SK-N-SH (cell line): ENCODE measurements around the gene RPL9. TPM values are rescaled to one million over a fixed set of nuclear protein-coding genes. Genes with fewer than 3 reads are reported as not detected.

Source experiments
- CTCF ChIA-PET: fragments of 300-600, 350-600 bp; formaldehyde crosslinking; extraction: SDS; loops from one replicate; lab custom pipeline; 2021; lab: Yijun Ruan, JAX
- POLR2A ChIA-PET: fragments of 350-600 bp; sonication (Branson Sonifier 250); formaldehyde crosslinking; extraction: SDS; loops from one replicate; lab custom pipeline; 2020; ENCODE audit warnings: antibody characterized with exemption, inconsistent platforms; lab: Yijun Ruan, JAX
- DNase-seq: peaks from one replicate; pipeline ENCODE4 v3.0.0; 2012
- H2AFZ ChIP-seq: fragments of 200-600 bp; sonication (generic); 2 replicates; pipeline ENCODE4 v1.8.1; 2016; ENCODE audit warnings: antibody characterized with exemption, mild to moderate bottlenecking, low read depth
- H3F3A ChIP-seq: fragments of 200-600 bp; sonication (generic); replicated peaks from 2 replicates; pipeline ENCODE3; 2016; ENCODE audit warnings: antibody characterized with exemption, mild to moderate bottlenecking; ENCODE audit not compliant: insufficient read depth
- H3K27ac ChIP-seq, 2 experiments: fragments of 200-500 bp in 1 of 2; fragments of 200-600 bp in 1 of 2; sonication (Bioruptor generic) in 1 of 2; sonication (generic), shearing (Covaris generic) in 1 of 2; 2 replicates each; pipeline versions ENCODE4 v1.5.1 to v1.6.1; 2014 to 2016; ENCODE audit warnings: low read depth in 2 of 2, inconsistent platforms in 1 of 2, low read length in 1 of 2, mild to moderate bottlenecking in 1 of 2, mixed read lengths in 1 of 2
- H3K27me3 ChIP-seq: fragments of 200-600 bp; sonication (generic), shearing (Covaris generic); 2 replicates; pipeline ENCODE4 v1.6.1; 2016; ENCODE audit warnings: mixed run types; ENCODE audit not compliant: insufficient read depth
- H3K36me3 ChIP-seq, 2 experiments: fragments of 200-500 bp in 1 of 2; fragments of 200-600 bp in 1 of 2; sonication (Bioruptor generic) in 1 of 2; sonication (generic) in 1 of 2; replicated peaks in 1 of 2; 2 replicates each; pipeline versions ENCODE3 to v1.5.1; 2014 to 2016; ENCODE audit warnings: low read length in 1 of 2, mild to moderate bottlenecking in 1 of 2; ENCODE audit not compliant: insufficient read depth in 2 of 2, control insufficient read depth in 1 of 2
- H3K4me1 ChIP-seq, 2 experiments: fragments of 200-500 bp in 1 of 2; fragments of 200-600 bp in 1 of 2; sonication (Bioruptor generic) in 1 of 2; sonication (generic), shearing (Covaris generic) in 1 of 2; 2 replicates each; pipeline versions ENCODE4 v1.5.1 to v1.6.1; 2014 to 2016; ENCODE audit warnings: low read depth in 1 of 2, low read length in 1 of 2, mixed run types in 1 of 2; ENCODE audit not compliant: insufficient read depth in 2 of 2, control insufficient read depth in 1 of 2
- H3K4me2 ChIP-seq: fragments of 200-600 bp; sonication (generic), shearing (Covaris generic); 2 replicates; pipeline ENCODE4 v1.6.1; 2017; ENCODE audit warnings: mixed run types
- H3K4me3 ChIP-seq, 2 experiments: fragments of 200-500 bp in 1 of 2; fragments of 200-600 bp in 1 of 2; sonication (Bioruptor generic) in 1 of 2; sonication (generic), shearing (Covaris generic) in 1 of 2; 2 replicates each; pipeline versions ENCODE4 v1.5.1 to v1.8.1; 2014 to 2016; ENCODE audit warnings: low read depth in 2 of 2, inconsistent platforms in 1 of 2, low read length in 1 of 2, mild to moderate bottlenecking in 1 of 2, mixed read lengths in 1 of 2, moderate library complexity in 1 of 2
- H3K79me2 ChIP-seq: fragments of 200-600 bp; sonication (generic); 2 replicates; pipeline ENCODE4 v1.8.1; 2017; ENCODE audit warnings: mild to moderate bottlenecking; ENCODE audit not compliant: insufficient read depth
- H3K9ac ChIP-seq: fragments of 200-600 bp; sonication (generic); 2 replicates; pipeline ENCODE4 v1.6.1; 2017; ENCODE audit warnings: mixed run types
- H3K9me2 ChIP-seq: fragments of 200-600 bp; sonication (generic); 2 replicates; pipeline ENCODE4 v1.6.1; 2017; ENCODE audit warnings: mixed run types
- H3K9me3 ChIP-seq: fragments of 200-600 bp; sonication (generic); 2 replicates; pipeline ENCODE4 v1.6.1; 2017; ENCODE audit warnings: mixed run types, mild to moderate bottlenecking, moderate library complexity
- H4K20me1 ChIP-seq: fragments of 200-600 bp; sonication (generic); 2 replicates; pipeline ENCODE4 v1.6.1; 2017; ENCODE audit warnings: mild to moderate bottlenecking, mixed run types; ENCODE audit not compliant: insufficient read depth
- CHD2 ChIP-seq: fragments of 150-350 bp; IDR thresholded peaks from 2 replicates; pipeline ENCODE4 v1.6.1; 2018; ENCODE audit warnings: low read length; ENCODE audit not compliant: partially characterized antibody
- ELF1 ChIP-seq: IDR thresholded peaks from 2 replicates; pipeline ENCODE4 v1.4.0; 2012
- EP300 ChIP-seq, 2 experiments: IDR thresholded peaks; 2 replicates each; pipeline versions ENCODE4 v1.4.0 to v1.6.1; 2012; ENCODE audit warnings: borderline replicate concordance in 1 of 2, low read depth in 1 of 2, low read length in 1 of 2
- EZH2phosphoT487 ChIP-seq: fragments of 200-600 bp; sonication (generic); IDR thresholded peaks from 2 replicates; pipeline ENCODE4 v1.6.1; 2017; ENCODE audit warnings: low read depth, mixed run types, mild to moderate bottlenecking, antibody characterized with exemption, moderate library complexity, borderline replicate concordance
- FOSL2 ChIP-seq: IDR thresholded peaks from 2 replicates; pipeline ENCODE4 v1.4.0; 2012; ENCODE audit warnings: low read depth, mild to moderate bottlenecking, moderate library complexity, borderline replicate concordance
- FOXM1 ChIP-seq: IDR thresholded peaks from 2 replicates; pipeline ENCODE4 v1.4.0; 2012; ENCODE audit warnings: low read depth, mild to moderate bottlenecking
- GABPA ChIP-seq: IDR thresholded peaks from 2 replicates; pipeline ENCODE4 v1.4.0; 2012; ENCODE audit warnings: low read depth, mild to moderate bottlenecking
- JUND ChIP-seq: IDR thresholded peaks from 2 replicates; pipeline ENCODE4 v1.4.0; 2012
- MAX ChIP-seq: IDR thresholded peaks from 2 replicates; pipeline ENCODE4 v1.4.0; 2012; ENCODE audit warnings: low read depth
- MEF2A ChIP-seq: IDR thresholded peaks from 2 replicates; pipeline ENCODE4 v1.4.0; 2012; ENCODE audit warnings: low read depth, borderline replicate concordance
- MXI1 ChIP-seq: IDR thresholded peaks from 2 replicates; pipeline ENCODE4 v1.6.1; 2012; ENCODE audit warnings: mild to moderate bottlenecking, low read depth, low read length, improper control_type of control experiment
- NRF1 ChIP-seq: IDR thresholded peaks from 2 replicates; pipeline ENCODE4 v1.6.1; 2012; ENCODE audit warnings: low read depth, mild to moderate bottlenecking, low read length
- POLR2AphosphoS5 ChIP-seq: IDR thresholded peaks from 2 replicates; pipeline ENCODE4 v1.6.1; 2012; ENCODE audit warnings: low read depth, low read length
- RAD21 ChIP-seq: IDR thresholded peaks from 2 replicates; pipeline ENCODE4 v1.6.1; 2012; ENCODE audit warnings: mild to moderate bottlenecking, low read length
- RCOR1 ChIP-seq: fragments of 150-350 bp; IDR thresholded peaks from 2 replicates; pipeline ENCODE4 v1.6.1; 2017; ENCODE audit warnings: antibody characterized with exemption, low read length
- RXRA ChIP-seq: IDR thresholded peaks from 2 replicates; pipeline ENCODE4 v1.4.0; 2012; ENCODE audit warnings: low read depth, mild to moderate bottlenecking, borderline replicate concordance
- SIN3A ChIP-seq: IDR thresholded peaks from 2 replicates; pipeline ENCODE4 v1.6.1; 2012; ENCODE audit warnings: low read depth, mild to moderate bottlenecking, low read length, moderate library complexity, borderline replicate concordance
- SMC3 ChIP-seq: IDR thresholded peaks from 2 replicates; pipeline ENCODE4 v1.6.1; 2012; ENCODE audit warnings: low read depth, low read length, improper control_type of control experiment
- TAF1 ChIP-seq: IDR thresholded peaks from 2 replicates; pipeline ENCODE4 v1.6.1; 2012; ENCODE audit warnings: low read depth, mild to moderate bottlenecking, low read length, moderate library complexity, borderline replicate concordance
- TCF12 ChIP-seq: IDR thresholded peaks from 2 replicates; pipeline ENCODE4 v1.4.0; 2012
- TEAD4 ChIP-seq: IDR thresholded peaks from 2 replicates; pipeline ENCODE4 v1.4.0; 2012; ENCODE audit warnings: mild to moderate bottlenecking, borderline replicate concordance; ENCODE audit not compliant: insufficient read depth
- USF2 ChIP-seq: fragments of 150-350 bp; IDR thresholded peaks from 2 replicates; pipeline ENCODE4 v1.6.1; 2017; ENCODE audit warnings: antibody characterized with exemption, low read length, low read depth, borderline replicate concordance
- YY1 ChIP-seq: IDR thresholded peaks from 2 replicates; pipeline ENCODE4 v1.4.0; 2012; ENCODE audit warnings: low read depth, mild to moderate bottlenecking
- WGBS: methylation state at CpG from one replicate; pipeline ENCODE4 v1.1.6; 2017; ENCODE audit warnings: low lambda C conversion rate; 5-methylcytosine and 5-hydroxymethylcytosine counted together
- polyA plus RNA-seq, 3 experiments: library from polyadenylated mRNA; depleted of rRNA; stranded (reverse); fragments of >200 nt; gene quantifications; 2 replicates each; pipeline ENCODE4 v1.2.3, GENCODE V29; 2012
- TF ChIP-seq, protein P1 (sequence below): fragments of 150-350 bp; IDR thresholded peaks from 2 replicates; pipeline ENCODE4 v1.6.1; 2016; ENCODE audit warnings: mild to moderate bottlenecking, low read depth, low read length
- TF ChIP-seq, protein P2 (sequence below): IDR thresholded peaks from 2 replicates; pipeline ENCODE4 v1.4.0; 2012; ENCODE audit warnings: low read depth, borderline replicate concordance
- TF ChIP-seq, protein P3 (sequence below): IDR thresholded peaks from 2 replicates; pipeline ENCODE4 v1.6.1; 2012; ENCODE audit warnings: mild to moderate bottlenecking, low read depth, low read length, moderate library complexity

RPL9 gene
- polyA plus RNA-seq (2012; rRNA removed): 1,564 and 2,425 TPM in 2 replicates
- polyA plus RNA-seq (2012; cell fraction: cytosol; rRNA removed): 2,841 and 2,925 TPM in 2 replicates
- 199 and 396 TPM in 2 replicates for polyA plus RNA-seq (2012; cell fraction: nucleus; rRNA removed)

GRCh38 chr4:39458505-39459300 is at the start of gene RPL9, which contains the start of gene LIAS:
TSS of gene RPL9 (minus strand) at chr4:39458922. CDS start at chr4:39458439, 483 bp downstream.
TSS of gene LIAS (plus strand) at chr4:39459056. CDS start at chr4:39459118, 62 bp downstream.
- Histone ChIP-seq H3K27me3 (no peaks in the 10 kb centered on the region), H2AFZ (peak within 1 kb of the TSS; percentile 94), H3K9me2 (no peaks in the 10 kb centered on the region), H3K9ac (peak within 1 kb of the TSS; percentile 95), H3K79me2 (peaks cover 54% of the 10 kb centered on the region), H3K9me3 (no peaks in the 10 kb centered on the region), H4K20me1 (peaks cover 39% of the 10 kb centered on the region), H3K36me3 (peaks cover 49 to 53% of the 10 kb centered on the region in 2 experiments), H3K4me3 (peak within 1 kb of the TSS; percentile 97 to 99), H3F3A (peaks cover 51% of the 10 kb centered on the region), H3K27ac (peak within 1 kb of the TSS; percentile 84 to 96), H3K4me1 (peaks cover 11 to 12% of the 10 kb centered on the region in 2 experiments; a peak in 3 of 4 replicates), H3K4me2 (peak within 1 kb of the TSS; percentile 98)
- ChIA-PET CTCF (interaction anchor here (0.8 to 5.8 kb wide), 5 partner anchors 10 to 556 kb away, joined by 3 to 23 read pairs (median 4); partner anchors contain the start of genes PDS5A and UGDH), POLR2A (interaction anchor here (0.6 to 2.1 kb wide), 9 partner anchors 8 to 599 kb away, joined by 3 to 10 read pairs (median 5); partner anchors contain the start of genes N4BP2 and UGDH)
- DNase-seq: peak; percentile 94
- WGBS: under 1% methylated on average over 43 of the region's 55 CpGs
- peak; percentile 96 for TF ChIP-seq TAF1
- TF ChIP-seq, protein P1, sequence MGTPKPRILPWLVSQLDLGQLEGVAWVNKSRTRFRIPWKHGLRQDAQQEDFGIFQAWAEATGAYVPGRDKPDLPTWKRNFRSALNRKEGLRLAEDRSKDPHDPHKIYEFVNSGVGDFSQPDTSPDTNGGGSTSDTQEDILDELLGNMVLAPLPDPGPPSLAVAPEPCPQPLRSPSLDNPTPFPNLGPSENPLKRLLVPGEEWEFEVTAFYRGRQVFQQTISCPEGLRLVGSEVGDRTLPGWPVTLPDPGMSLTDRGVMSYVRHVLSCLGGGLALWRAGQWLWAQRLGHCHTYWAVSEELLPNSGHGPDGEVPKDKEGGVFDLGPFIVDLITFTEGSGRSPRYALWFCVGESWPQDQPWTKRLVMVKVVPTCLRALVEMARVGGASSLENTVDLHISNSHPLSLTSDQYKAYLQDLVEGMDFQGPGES: no peak
- no peak for TF ChIP-seq GABPA
- TF ChIP-seq USF2: no peak
- 0 out of 2 replicates have a peak, but pooled peaks have one; percentile 31 for TF ChIP-seq SIN3A
- peak; percentile 72; the same call in 1 of the 2 replicates for TF ChIP-seq YY1
- no peak for TF ChIP-seq FOXM1
- TF ChIP-seq RXRA: no peak
- peak; percentile 88 for TF ChIP-seq CHD2
- no peak for TF ChIP-seq EZH2phosphoT487
- TF ChIP-seq ELF1: peak; percentile 66
- TF ChIP-seq FOSL2: no peak
- TF ChIP-seq RCOR1: no peak
- TF ChIP-seq EP300 (IDR thresholded peaks at IDR 0.05; ENCODE audit: borderline replicate concordance in 1 of 2, low read depth in 1 of 2, low read length in 1 of 2): no peak
- TF ChIP-seq TCF12: no peak
- TF ChIP-seq JUND: no peak
- TF ChIP-seq SMC3: no peak
- peak; percentile 97 for TF ChIP-seq MAX
- TF ChIP-seq, protein P2, sequence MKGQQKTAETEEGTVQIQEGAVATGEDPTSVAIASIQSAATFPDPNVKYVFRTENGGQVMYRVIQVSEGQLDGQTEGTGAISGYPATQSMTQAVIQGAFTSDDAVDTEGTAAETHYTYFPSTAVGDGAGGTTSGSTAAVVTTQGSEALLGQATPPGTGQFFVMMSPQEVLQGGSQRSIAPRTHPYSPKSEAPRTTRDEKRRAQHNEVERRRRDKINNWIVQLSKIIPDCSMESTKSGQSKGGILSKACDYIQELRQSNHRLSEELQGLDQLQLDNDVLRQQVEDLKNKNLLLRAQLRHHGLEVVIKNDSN: no peak
- peak; percentile 99 for TF ChIP-seq POLR2AphosphoS5
- TF ChIP-seq RAD21: no peak
- TF ChIP-seq MEF2A: no peak
- TF ChIP-seq NRF1: no peak
- TF ChIP-seq MXI1: peak; percentile 95
- TF ChIP-seq, protein P3, sequence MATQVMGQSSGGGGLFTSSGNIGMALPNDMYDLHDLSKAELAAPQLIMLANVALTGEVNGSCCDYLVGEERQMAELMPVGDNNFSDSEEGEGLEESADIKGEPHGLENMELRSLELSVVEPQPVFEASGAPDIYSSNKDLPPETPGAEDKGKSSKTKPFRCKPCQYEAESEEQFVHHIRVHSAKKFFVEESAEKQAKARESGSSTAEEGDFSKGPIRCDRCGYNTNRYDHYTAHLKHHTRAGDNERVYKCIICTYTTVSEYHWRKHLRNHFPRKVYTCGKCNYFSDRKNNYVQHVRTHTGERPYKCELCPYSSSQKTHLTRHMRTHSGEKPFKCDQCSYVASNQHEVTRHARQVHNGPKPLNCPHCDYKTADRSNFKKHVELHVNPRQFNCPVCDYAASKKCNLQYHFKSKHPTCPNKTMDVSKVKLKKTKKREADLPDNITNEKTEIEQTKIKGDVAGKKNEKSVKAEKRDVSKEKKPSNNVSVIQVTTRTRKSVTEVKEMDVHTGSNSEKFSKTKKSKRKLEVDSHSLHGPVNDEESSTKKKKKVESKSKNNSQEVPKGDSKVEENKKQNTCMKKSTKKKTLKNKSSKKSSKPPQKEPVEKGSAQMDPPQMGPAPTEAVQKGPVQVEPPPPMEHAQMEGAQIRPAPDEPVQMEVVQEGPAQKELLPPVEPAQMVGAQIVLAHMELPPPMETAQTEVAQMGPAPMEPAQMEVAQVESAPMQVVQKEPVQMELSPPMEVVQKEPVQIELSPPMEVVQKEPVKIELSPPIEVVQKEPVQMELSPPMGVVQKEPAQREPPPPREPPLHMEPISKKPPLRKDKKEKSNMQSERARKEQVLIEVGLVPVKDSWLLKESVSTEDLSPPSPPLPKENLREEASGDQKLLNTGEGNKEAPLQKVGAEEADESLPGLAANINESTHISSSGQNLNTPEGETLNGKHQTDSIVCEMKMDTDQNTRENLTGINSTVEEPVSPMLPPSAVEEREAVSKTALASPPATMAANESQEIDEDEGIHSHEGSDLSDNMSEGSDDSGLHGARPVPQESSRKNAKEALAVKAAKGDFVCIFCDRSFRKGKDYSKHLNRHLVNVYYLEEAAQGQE: 0 out of 2 replicates have a peak, but pooled peaks have one; percentile 5
- TF ChIP-seq TEAD4: no peak
